ENCODE data around the gene KMT2C.

The KMT2C gene

DNA sequence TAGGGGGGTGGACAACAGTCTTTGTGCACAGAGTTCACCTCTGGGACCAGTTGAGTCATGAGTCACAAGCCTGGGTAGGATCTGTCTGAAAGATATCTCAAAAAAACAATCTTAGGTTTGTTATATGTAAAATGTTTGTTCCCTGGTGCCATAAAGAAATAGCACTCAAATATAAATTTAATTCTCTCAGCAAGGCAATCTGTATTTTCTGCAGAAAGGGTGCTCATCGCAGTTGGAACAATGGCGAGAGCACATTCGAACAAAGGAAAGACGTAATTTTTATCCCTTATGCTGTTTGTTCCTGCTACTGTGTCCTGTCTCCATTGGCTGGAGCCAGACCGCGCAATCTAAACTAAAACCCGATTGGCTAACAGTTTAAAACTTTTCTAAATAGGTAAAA is 346.6 kb downstream of the KMT2C start:
- DNase-seq = no peak

DNA sequence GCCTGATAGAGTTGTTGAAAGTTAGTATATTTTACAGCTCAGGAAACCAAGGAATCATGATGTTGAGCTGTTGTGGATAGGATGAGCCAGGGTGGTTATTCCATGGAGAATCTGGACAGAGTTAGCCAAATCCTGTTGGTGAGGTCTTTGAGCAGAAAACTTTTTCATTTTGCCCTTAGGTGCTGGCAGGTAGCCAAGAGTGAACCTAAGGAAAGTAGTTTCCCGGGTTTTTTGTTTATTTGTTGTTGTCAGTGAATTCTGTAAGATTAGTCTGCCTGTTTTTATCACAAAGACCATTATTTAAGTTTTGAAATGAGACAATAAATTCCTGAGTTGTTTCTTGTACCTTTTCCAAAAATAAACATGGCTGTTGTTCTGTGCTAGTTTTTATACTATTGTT is 349.3 kb downstream of the KMT2C start:
- no peak for DNase-seq

DNA sequence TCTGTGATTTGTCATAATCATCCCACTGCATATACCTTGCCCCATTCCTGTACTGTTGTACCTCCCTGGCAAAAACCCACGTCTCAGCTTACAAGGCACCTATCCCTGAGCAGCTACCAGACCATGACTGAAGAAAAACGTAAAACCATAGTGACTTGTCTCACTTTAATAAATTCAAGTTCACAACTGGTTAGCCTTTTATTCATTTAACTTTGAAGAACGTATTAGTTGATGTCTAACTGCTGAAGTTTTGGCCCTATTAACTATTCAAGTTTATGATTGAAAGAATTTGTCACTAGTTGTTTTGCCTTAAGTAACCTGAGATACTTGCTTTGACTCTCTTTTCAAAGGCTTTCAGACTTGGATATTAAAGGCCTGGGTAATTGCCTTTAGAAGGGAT is 350.7 kb downstream of the KMT2C start:
- DNase-seq = no peak
